Measurements from ENCODE around the gene DRAM2. TPM values are rescaled to one million over a fixed set of nuclear protein-coding genes. Genes with fewer than 3 reads are reported as not detected.

The DRAM2 gene
- 69.4 and 84.3 TPM in 2 replicates for total RNA-seq

DNA sequence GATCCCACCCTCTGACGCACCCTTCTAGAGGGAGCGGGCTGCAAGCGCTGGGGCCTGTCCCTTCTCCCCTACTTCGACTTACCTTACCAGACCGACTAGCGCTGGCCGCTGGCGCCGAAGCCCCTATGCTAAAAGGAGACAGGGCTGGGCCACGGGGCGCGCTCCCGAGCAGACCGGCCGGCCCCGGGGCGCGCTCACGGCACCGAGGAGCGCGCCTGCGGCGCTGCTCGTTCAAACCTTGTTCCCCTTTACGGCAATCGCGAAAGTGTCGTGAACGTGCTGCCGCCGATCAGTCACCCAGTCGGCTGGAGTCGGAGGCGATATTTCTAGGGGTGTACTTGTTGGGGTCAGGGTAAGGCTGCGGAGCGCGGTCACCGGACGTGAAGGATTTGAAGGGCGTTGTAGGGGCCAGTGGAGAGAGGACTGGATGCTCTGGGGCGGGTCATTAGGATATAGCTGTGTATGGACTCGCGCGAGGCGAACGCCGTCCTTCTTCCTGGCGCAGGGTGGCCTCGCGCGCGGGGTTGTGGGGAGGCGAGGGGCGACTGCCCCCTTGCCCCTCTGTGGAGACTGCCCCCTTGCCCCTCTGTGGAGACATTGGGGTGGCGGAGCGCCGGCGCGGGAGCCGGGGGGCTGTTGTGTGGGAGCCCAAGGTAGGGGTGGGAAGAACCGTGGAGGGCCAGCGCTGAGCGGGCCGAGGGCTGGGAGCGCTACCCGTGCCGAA, at the start of gene DRAM2, which contains the start of gene CEPT1:
Gene DRAM2 (minus strand): TSS at position 138 of the 724 bp plus-strand sequence. CDS start 8,539 bp downstream, outside the sequence.
Gene CEPT1 (plus strand): TSS at position 268 of the 724 bp plus-strand sequence. CDS start 7,492 bp downstream, outside the sequence.
- peak; percentile 93 for DNase-seq (ENCODE audit: low read depth)
- Histone ChIP-seq H3K36me3 (ENCODE audit: control insufficient read depth, insufficient read depth, low read length) (no peaks in the 10 kb centered on the region), H3K4me3 (ENCODE audit: low read depth, low read length) (peak within 1 kb of the TSS; percentile 98), H3K27me3 (ENCODE audit: control insufficient read depth, insufficient read depth, low read length) (no peaks in the 10 kb centered on the region)
- TF ChIP-seq, protein P1, sequence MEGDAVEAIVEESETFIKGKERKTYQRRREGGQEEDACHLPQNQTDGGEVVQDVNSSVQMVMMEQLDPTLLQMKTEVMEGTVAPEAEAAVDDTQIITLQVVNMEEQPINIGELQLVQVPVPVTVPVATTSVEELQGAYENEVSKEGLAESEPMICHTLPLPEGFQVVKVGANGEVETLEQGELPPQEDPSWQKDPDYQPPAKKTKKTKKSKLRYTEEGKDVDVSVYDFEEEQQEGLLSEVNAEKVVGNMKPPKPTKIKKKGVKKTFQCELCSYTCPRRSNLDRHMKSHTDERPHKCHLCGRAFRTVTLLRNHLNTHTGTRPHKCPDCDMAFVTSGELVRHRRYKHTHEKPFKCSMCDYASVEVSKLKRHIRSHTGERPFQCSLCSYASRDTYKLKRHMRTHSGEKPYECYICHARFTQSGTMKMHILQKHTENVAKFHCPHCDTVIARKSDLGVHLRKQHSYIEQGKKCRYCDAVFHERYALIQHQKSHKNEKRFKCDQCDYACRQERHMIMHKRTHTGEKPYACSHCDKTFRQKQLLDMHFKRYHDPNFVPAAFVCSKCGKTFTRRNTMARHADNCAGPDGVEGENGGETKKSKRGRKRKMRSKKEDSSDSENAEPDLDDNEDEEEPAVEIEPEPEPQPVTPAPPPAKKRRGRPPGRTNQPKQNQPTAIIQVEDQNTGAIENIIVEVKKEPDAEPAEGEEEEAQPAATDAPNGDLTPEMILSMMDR (IDR thresholded peaks at IDR 0.05; ENCODE audit: insufficient read depth, low read length, poor library complexity, severe bottlenecking) = no peak

DNA sequence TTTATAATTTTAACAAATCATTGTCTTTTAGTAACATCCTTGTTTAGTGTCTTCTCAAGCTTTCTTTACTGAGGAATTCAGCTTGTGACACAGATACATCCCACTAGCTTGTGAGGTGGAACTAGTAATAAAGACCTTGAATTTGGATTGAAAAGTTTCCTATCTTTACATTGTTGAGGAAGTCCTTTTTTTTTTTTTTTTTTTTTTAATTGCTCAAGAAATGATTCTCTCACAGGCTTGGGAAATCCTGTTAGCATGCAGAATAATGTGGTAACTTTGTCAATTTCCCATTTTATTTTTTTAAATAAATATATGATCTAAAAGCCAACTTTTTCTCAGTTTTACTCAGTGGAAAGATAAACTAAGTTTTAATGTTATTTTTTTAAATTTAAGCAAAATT, 44.8 kb upstream of the DRAM2 start:
- Histone ChIP-seq H3K27me3 (ENCODE audit: control insufficient read depth, insufficient read depth, low read length) (no peaks in the 10 kb centered on the region), H3K36me3 (ENCODE audit: control insufficient read depth, insufficient read depth, low read length) (no peaks in the 10 kb centered on the region), H3K4me3 (ENCODE audit: low read depth, low read length) (no peak overlapping the region)
- no peak for DNase-seq (ENCODE audit: low read depth)
- TF ChIP-seq, protein P1 (IDR thresholded peaks at IDR 0.05; ENCODE audit: insufficient read depth, low read length, poor library complexity, severe bottlenecking) = no peak

DNA sequence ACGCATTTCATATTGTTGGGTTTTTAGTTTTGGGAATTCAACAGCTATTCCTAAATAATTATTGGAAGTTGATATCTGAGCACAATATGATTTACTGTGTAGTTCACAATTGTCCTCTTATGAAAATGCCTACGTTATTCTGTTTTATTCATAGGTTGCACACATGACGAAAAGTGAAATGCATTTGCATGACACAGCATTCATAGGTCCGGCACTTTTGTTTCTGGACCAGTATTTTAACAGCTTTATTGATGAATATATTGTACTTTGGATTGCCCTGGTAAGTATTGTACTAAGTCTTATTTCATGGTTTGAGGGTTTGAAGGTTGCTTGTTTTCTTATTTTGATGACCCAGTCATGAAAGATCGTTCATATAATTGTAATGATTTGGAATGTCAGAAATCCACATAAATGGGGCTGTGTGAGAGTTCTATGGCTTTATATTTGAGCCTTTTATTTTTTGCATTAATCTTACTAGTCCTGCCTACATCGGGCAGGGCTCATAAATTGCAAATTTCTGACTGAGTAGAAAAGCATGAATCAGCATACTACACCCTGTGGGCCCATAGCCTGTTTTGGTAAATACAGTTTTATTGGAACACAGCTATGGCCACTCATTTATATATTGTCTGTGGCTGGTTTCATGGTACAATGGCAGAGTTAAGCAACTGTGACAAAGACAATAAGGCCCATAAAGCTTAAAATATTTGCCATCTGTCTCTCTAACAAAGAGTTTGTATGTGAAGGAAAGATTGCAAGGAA, 43.6 kb upstream of the DRAM2 start:
- Histone ChIP-seq H3K27me3 (ENCODE audit: control insufficient read depth, insufficient read depth, low read length) (no peaks in the 10 kb centered on the region), H3K36me3 (ENCODE audit: control insufficient read depth, insufficient read depth, low read length) (no peaks in the 10 kb centered on the region), H3K4me3 (ENCODE audit: low read depth, low read length) (no peak overlapping the region)
- DNase-seq (ENCODE audit: low read depth) = no peak
- TF ChIP-seq, protein P1 (IDR thresholded peaks at IDR 0.05; ENCODE audit: insufficient read depth, low read length, poor library complexity, severe bottlenecking) = no peak

DNA sequence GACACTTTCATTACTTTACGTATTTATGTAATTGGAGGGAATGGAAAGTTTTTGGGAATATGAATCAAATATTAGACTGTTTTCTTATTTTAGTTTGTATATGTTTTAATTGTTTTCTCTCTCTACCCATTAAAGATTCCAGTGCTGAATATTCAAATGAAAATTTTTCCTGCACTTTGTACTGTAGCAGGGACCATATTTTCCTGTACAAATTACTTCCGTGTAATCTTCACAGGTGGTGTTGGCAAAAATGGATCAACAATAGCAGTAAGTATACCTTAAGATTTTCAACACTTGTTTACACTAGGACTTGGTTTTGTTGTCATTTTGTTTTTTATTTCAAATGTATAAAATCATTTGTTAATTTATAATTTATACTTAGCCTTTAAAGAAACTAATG, 42.2 kb upstream of the DRAM2 start:
- no peak for DNase-seq (ENCODE audit: low read depth)
- H3K4me3 ChIP-seq (ENCODE audit: low read depth, low read length) = no peak overlapping the region
- H3K27me3 ChIP-seq (ENCODE audit: control insufficient read depth, insufficient read depth, low read length) = no peaks in the 10 kb centered on the region
- no peaks in the 10 kb centered on the region for H3K36me3 ChIP-seq (ENCODE audit: control insufficient read depth, insufficient read depth, low read length)
- TF ChIP-seq, protein P1 (IDR thresholded peaks at IDR 0.05; ENCODE audit: insufficient read depth, low read length, poor library complexity, severe bottlenecking) = no peak

DNA sequence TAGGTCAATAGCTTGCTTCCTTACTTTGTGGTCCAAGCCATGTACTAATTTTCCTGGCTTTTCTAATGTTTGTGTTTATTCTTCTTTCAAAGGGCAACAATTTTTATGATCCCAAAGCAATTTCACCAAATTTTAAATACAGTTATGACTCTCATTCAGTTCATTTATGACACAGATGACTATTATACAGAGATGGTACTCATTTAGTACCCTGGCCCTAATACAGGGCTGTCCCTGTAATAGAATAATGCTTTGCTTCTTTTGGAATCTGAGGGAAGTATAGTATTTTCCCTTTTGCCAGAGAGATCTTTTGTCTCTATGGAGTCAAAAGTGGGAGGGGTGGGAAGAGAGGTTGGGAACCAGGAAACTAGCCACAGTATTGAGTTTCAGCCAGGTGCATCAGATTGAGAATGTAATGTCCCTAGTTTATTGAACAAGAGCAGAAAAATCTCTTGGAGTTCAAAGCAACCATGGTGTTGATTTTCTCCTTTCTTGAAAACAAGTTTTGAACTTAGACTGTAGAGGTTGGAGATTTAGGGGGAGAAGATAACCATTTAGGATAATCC, 40.2 kb upstream of the DRAM2 start:
- Histone ChIP-seq H3K36me3 (ENCODE audit: control insufficient read depth, insufficient read depth, low read length) (no peaks in the 10 kb centered on the region), H3K4me3 (ENCODE audit: low read depth, low read length) (no peak overlapping the region), H3K27me3 (ENCODE audit: control insufficient read depth, insufficient read depth, low read length) (no peaks in the 10 kb centered on the region)
- TF ChIP-seq, protein P1 (IDR thresholded peaks at IDR 0.05; ENCODE audit: insufficient read depth, low read length, poor library complexity, severe bottlenecking) = no peak
- DNase-seq (ENCODE audit: low read depth) = no peak
